Endothelial cell of umbilical vein (primary cell): Measurements from ENCODE around the gene CTIF. TPM values are rescaled to one million over a fixed set of nuclear protein-coding genes. Genes with fewer than 3 reads are reported as not detected.

ENCODE experiments used
- BruUV-seq: library from RNA; stranded (reverse); fragments of 400-500 nt; replicated peaks from 2 replicates; lab custom pipeline; 2021; lab: Mats Ljungman, UMichigan
- CTCF ChIA-PET: fragments of 300-600, 350-600 bp; sonication (Branson Sonifier 250); formaldehyde crosslinking; loops from one replicate; lab custom pipeline; 2021; ENCODE audit warnings: antibody characterized with exemption, inconsistent platforms; lab: Charles Lee
- POLR2A ChIA-PET: fragments of 300-600, 350-600 bp; sonication (Branson Sonifier 250); formaldehyde crosslinking; loops from one replicate; lab custom pipeline; 2021; ENCODE audit warnings: antibody characterized with exemption, inconsistent platforms; lab: Charles Lee
- DNase-seq: peaks from one replicate; pipeline ENCODE4 v3.0.0-alpha.2; 2011; ENCODE audit warnings: low read depth, low spot score
- FAIRE-seq: peaks from 2 replicates; lab custom pipeline; 2011; peaks lifted over from hg19 to GRCh38; lab: Jason Lieb, UNC
- H2AFZ ChIP-seq: 2 replicates; pipeline ENCODE4 v1.6.0; 2012; ENCODE audit warnings: low read depth, low read length, control low read depth, inconsistent platforms
- H3K27ac ChIP-seq: 2 replicates; pipeline ENCODE4 v1.5.1; 2011; ENCODE audit warnings: low read depth, mild to moderate bottlenecking, control low read depth, low read length, moderate library complexity; ENCODE audit not compliant: insufficient read depth
- H3K27me3 ChIP-seq, 2 experiments: 2 replicates each; pipeline versions ENCODE4 v1.6.0 to v1.6.1; 2011; ENCODE audit warnings: low read length in 2 of 2, mixed read lengths in 1 of 2; ENCODE audit not compliant: control insufficient read depth in 2 of 2, insufficient read depth in 2 of 2
- H3K36me3 ChIP-seq, 2 experiments: 2 replicates in 1 of 2; 3 replicates in 1 of 2; pipeline ENCODE4 v1.5.1; 2011; ENCODE audit warnings: low read length in 2 of 2, mild to moderate bottlenecking in 1 of 2, moderate library complexity in 1 of 2; ENCODE audit not compliant: control insufficient read depth in 2 of 2, insufficient read depth in 2 of 2; ENCODE audit errors: extremely low read depth in 1 of 2
- H3K4me1 ChIP-seq: 3 replicates; pipeline ENCODE4 v1.5.1; 2011; ENCODE audit warnings: mild to moderate bottlenecking, low read length; ENCODE audit not compliant: control insufficient read depth, insufficient read depth; ENCODE audit errors: extremely low read depth
- H3K4me2 ChIP-seq: 2 replicates; pipeline ENCODE4 v1.6.1; 2011; ENCODE audit warnings: low read length, control low read depth, mixed read lengths; ENCODE audit not compliant: insufficient read depth
- H3K4me3 ChIP-seq, 3 experiments: fragments of 200-600 bp in 1 of 3; sonication (generic), shearing (Covaris generic) in 1 of 3; replicated peaks in 1 of 3; 2 replicates each; pipeline ENCODE4 v1.5.1; 2011 to 2016; ENCODE audit warnings: control low read depth in 3 of 3, low read length in 3 of 3, mild to moderate bottlenecking in 2 of 3, inconsistent platforms in 1 of 3, low read depth in 1 of 3, moderate library complexity in 1 of 3; ENCODE audit not compliant: insufficient read depth in 1 of 3
- H3K79me2 ChIP-seq: 2 replicates; pipeline ENCODE4 v1.6.0; 2012; ENCODE audit warnings: low read length, inconsistent platforms; ENCODE audit not compliant: control insufficient read depth, insufficient read depth
- H3K9ac ChIP-seq: replicated peaks from 2 replicates; pipeline ENCODE3; 2011; ENCODE audit warnings: low read length, control low read depth; ENCODE audit not compliant: insufficient read depth; ENCODE audit errors: extremely low read depth
- H3K9me1 ChIP-seq: replicated peaks from 3 replicates; pipeline ENCODE4 v1.6.0; 2011; ENCODE audit warnings: mild to moderate bottlenecking, low read length; ENCODE audit not compliant: control insufficient read depth, insufficient read depth; ENCODE audit errors: extremely low read depth
- H3K9me3 ChIP-seq: replicated peaks from 2 replicates; pipeline ENCODE4 v1.5.1; 2012; ENCODE audit warnings: low read length, inconsistent platforms; ENCODE audit not compliant: control insufficient read depth, insufficient read depth
- H4K20me1 ChIP-seq: replicated peaks from 2 replicates; pipeline ENCODE3; 2011; ENCODE audit warnings: mild to moderate bottlenecking, low read length; ENCODE audit not compliant: control insufficient read depth, insufficient read depth; ENCODE audit errors: extremely low read depth
- CTCF ChIP-seq, 2 donors: IDR thresholded peaks; 1 replicate in 1 of 2; 2 replicates in 1 of 2; pipeline ENCODE4 v1.5.1; 2011; ENCODE audit warnings: low read length in 2 of 2, mild to moderate bottlenecking in 2 of 2, moderate library complexity in 2 of 2, control low read depth in 1 of 2, inconsistent platforms in 1 of 2, low read depth in 1 of 2; ENCODE audit not compliant: insufficient read depth in 1 of 2; ENCODE audit errors: extremely low read depth in 1 of 2
- EZH2 ChIP-seq: IDR thresholded peaks from 2 replicates; pipeline ENCODE4 v1.6.1; 2012; ENCODE audit warnings: borderline replicate concordance, low read depth, mild to moderate bottlenecking, moderate library complexity, low read length, inconsistent platforms; ENCODE audit not compliant: severe bottlenecking
- FOS ChIP-seq: IDR thresholded peaks from 2 replicates; pipeline ENCODE4 v1.6.1; 2011; ENCODE audit warnings: mild to moderate bottlenecking, low read length, moderate library complexity, borderline replicate concordance; ENCODE audit not compliant: insufficient read depth
- GATA2 ChIP-seq: IDR thresholded peaks from 2 replicates; pipeline ENCODE4 v1.7.0; 2011; ENCODE audit warnings: low read depth, mild to moderate bottlenecking, moderate library complexity, mixed read lengths, low read length; ENCODE audit not compliant: insufficient read length, insufficient read depth
- JUN ChIP-seq: IDR thresholded peaks from 2 replicates; pipeline ENCODE4 v1.6.1; 2011; ENCODE audit warnings: borderline replicate concordance, low read depth; ENCODE audit not compliant: insufficient read length, insufficient read depth
- MAX ChIP-seq: IDR thresholded peaks from 2 replicates; pipeline ENCODE4 v1.6.1; 2011; ENCODE audit not compliant: insufficient read depth, insufficient read length
- MYC ChIP-seq: IDR thresholded peaks from one replicate; pipeline ENCODE4 v1.6.1; 2011; ENCODE audit warnings: mild to moderate bottlenecking, low read depth, low read length
- POLR2A ChIP-seq: IDR thresholded peaks from 2 replicates; pipeline ENCODE4 v1.6.1; 2012; ENCODE audit warnings: low read depth, mild to moderate bottlenecking, control low read depth, low read length
- POLR2AphosphoS5 ChIP-seq: IDR thresholded peaks from 2 replicates; pipeline ENCODE4 v1.6.1; 2012; ENCODE audit warnings: low read depth, mild to moderate bottlenecking, control low read depth, low read length, moderate library complexity; ENCODE audit not compliant: insufficient read depth
- dilution Hi-C: fragments of 300-500 bp; cut with MboI; formaldehyde crosslinking; loops from one replicate; pipeline ENCODE4 v1.15.0; 2019; ENCODE audit warnings: low sequenced_read_pairs; ENCODE audit not compliant: extremely low pct_ligation_motif_present
- intact Hi-C: fragments of 100-400 bp; cut with micrococcal nuclease; formaldehyde crosslinking; loops from one replicate; pipeline ENCODE4 v1.10.0; 2022
- polyA plus RNA-seq, 4 experiments: library from polyadenylated mRNA; depleted of rRNA in 3 of 4; stranded (reverse) in 3 of 4; unstranded in 1 of 4; fragments of >200 nt; gene quantifications; 2 replicates each; pipeline versions ENCODE4 v1.2.1 to v1.2.3, GENCODE V29; 2011 to 2012; ENCODE audit warnings: missing spikeins in 1 of 4
- total RNA-seq: library from RNA; stranded (reverse); gene quantifications from 2 replicates; pipeline ENCODE4 v1.2.3, GENCODE V29; 2021

Gene CTIF
- total and polyA plus RNA-seq, 2 donors (not counting 3 experiments of a cell fraction or from before 2014, with no cell fraction given) = 20.9 to 57.7 TPM

- POLR2A ChIA-PET = no interaction called here
- CTCF ChIA-PET = interaction anchor here (1.7 kb wide), 1 partner anchor 31 kb away, joined by 4 read pairs; no protein-coding TSS in a partner anchor
- Histone ChIP-seq H3K9me1 (no peaks in the 10 kb centered on the region), H3K36me3 (no peaks in the 10 kb centered on the region), H3K4me3 (no peak overlapping the region), H3K79me2 (no peaks in the 10 kb centered on the region), H3K27me3 (no peaks in the 10 kb centered on the region), H3K9me3 (no peaks in the 10 kb centered on the region), H4K20me1 (no peaks in the 10 kb centered on the region), H3K9ac (no peak overlapping the region), H3K4me2 (no peak overlapping the region), H2AFZ (no peak overlapping the region), H3K27ac (no peak overlapping the region), H3K4me1 (peaks cover 26% of the 10 kb centered on the region)
- FAIRE-seq (peak; percentile 65), DNase-seq (peak; percentile 13)
- no TSS peak for BruUV-seq
- dilution Hi-C loops (no loop called here), intact Hi-C loops (loop anchor here (5.0 kb wide), 1 partner anchor 273 kb away; no protein-coding TSS in a partner anchor)
- TF ChIP-seq FOS (no peak), CTCF (IDR thresholded peaks at IDR 0.05; ENCODE audit: extremely low read depth in 1 of 2, insufficient read depth in 1 of 2, low read depth in 1 of 2, low read length in 2 of 2) (no peak), MYC (no peak), MAX (no peak), GATA2 (no peak), EZH2 (no peak), POLR2A (no peak), POLR2AphosphoS5 (no peak), JUN (no peak)
These were observed 365.3 kb downstream of the CTIF start for GRCh38 chr18:48904091-48904490.
